Effector memory CD8-positive, alpha-beta T cell (primary cell): ENCODE results near the gene CD247.

Source experiments
- ATAC-seq: fragments of 150-1000 bp; cut with Tn5 transposase; replicated peaks from 2 replicates; pipeline ENCODE4 v1.10.0; 2021; ENCODE audit warnings: mild to moderate bottlenecking, moderate library complexity
- DNase-seq, 3 experiments: peaks; one replicate each; pipeline ENCODE4 v3.0.0; 2021
- H3K27ac Mint-ChIP-seq, 2 donors: one replicate each; pipeline ENCODE4 v1.8.0; 2022; ENCODE audit warnings: mild to moderate bottlenecking in 2 of 2, mixed read lengths in 2 of 2, moderate library complexity in 2 of 2
- H3K27me3 Mint-ChIP-seq, 2 donors: one replicate each; pipeline ENCODE4 v1.8.0; 2022; ENCODE audit warnings: mixed read lengths in 2 of 2
- H3K36me3 Mint-ChIP-seq: one replicate; pipeline ENCODE4 v1.8.0; 2022; ENCODE audit warnings: mild to moderate bottlenecking, moderate library complexity, mixed read lengths; ENCODE audit not compliant: insufficient read depth
- H3K4me1 Mint-ChIP-seq, 2 donors: one replicate each; pipeline ENCODE4 v1.8.0; 2022; ENCODE audit warnings: low read depth in 2 of 2, mixed read lengths in 2 of 2
- H3K4me3 Mint-ChIP-seq, 2 donors: one replicate each; pipeline ENCODE4 v1.8.0; 2022; ENCODE audit warnings: mild to moderate bottlenecking in 2 of 2, mixed read lengths in 2 of 2, moderate library complexity in 2 of 2
- H3K9me3 Mint-ChIP-seq, 2 donors: one replicate each; pipeline ENCODE4 v1.8.0; 2022; ENCODE audit warnings: mixed read lengths in 2 of 2

Gene CD247

DNA sequence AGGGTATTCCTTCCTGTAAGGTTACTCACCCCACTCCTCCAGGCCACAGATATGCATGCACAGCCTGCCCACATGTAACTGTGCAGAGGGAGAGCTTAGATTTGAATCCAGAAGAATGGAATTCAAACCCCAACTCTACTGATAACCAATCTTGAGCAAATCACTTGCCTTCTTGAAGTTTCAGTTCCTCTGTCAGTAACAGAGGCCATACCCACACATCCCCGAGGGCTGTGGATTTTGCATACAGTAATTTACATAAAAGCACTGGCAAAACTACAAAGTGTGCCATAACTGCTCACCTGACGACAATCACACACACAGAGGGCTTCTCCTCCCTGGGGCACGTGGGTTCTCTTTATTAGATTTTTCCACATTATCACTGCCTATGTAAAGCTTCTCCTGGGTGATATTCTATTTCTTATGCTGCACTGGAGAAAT is 18.6 kb downstream of the CD247 start:
- peak; percentile 55 for ATAC-seq
- H3K4me1 Mint-ChIP-seq, result peaks cover 86 to 93% of the 10 kb centered on the region in 2 donors
- no peaks in the 10 kb centered on the region for H3K27me3 Mint-ChIP-seq
- no peaks in the 10 kb centered on the region for H3K9me3 Mint-ChIP-seq
- H3K27ac Mint-ChIP-seq, result peak overlapping the region; percentile 86 to 94
- no peak for DNase-seq
- H3K36me3 Mint-ChIP-seq, result peaks cover 59% of the 10 kb centered on the region
- peak overlapping the region; percentile 59 to 60 for H3K4me3 Mint-ChIP-seq

DNA sequence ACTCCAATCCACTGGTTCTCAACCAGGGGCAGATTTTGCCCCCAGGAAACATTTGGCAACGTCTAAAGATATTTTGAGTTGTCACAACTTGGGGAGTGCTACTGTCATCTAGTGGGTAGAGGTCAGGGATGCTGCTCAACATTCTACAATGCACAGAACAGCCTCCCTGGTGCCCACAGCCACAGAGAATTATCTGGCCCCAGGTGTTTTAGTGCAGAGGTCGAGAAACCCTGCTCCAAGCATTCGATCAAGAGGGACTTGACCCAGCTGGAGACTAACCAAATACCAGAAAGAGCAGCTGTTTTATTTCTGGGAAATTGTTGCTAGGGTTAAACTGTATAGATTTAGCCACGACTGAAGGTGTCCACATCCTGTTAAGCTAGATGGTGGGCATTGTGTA is 19.2 kb downstream of the CD247 start:
- Mint-ChIP-seq H3K27ac (peak overlapping the region; percentile 86 to 94), H3K4me1 (peaks cover 86 to 93% of the 10 kb centered on the region in 2 donors), H3K36me3 (peaks cover 59% of the 10 kb centered on the region), H3K4me3 (peak overlapping the region; percentile 59 to 60), H3K9me3 (no peaks in the 10 kb centered on the region), H3K27me3 (no peaks in the 10 kb centered on the region)
- ATAC-seq, result peak; percentile 23
- DNase-seq, result no peak

DNA sequence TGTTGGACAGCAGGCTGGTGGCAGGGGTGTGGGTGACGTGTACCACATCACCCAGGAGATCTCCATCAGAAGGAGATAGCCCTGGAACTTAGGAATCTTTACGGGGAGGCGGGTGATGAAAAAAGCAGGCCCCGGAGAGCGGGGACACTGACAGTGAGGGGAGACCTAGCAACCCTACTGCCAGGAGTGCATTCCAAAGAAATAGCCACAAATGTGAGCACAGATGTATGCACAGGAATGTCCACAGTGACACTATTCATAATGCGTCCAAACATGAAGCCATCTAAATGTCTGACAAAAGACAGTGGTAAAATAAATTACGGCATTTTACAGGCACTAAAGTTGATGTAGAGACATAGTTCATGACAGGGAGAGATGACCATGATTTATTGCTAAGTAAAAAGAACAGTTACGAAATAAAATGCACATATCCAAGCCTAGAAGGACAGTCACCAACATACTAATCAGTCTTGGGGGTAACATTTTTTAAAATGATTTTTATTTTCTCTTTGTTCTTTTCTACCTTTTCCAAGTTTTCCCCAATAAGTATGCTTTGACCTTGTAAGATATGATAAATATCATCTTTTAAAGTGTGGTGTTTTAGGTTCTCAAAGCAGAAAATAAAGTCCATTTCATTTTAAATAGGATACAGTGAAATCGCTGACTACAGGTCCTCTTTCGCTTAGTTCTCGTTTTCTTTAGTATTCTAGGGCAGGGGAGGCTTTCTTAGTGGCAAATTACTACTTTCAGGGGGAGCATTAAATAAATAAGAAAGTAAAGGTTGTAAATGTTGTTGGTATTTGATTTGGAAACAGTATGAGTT is 21.3 kb downstream of the CD247 start:
- H3K27ac Mint-ChIP-seq, result peak overlapping the region; percentile 94
- DNase-seq (no peak), ATAC-seq (no peak)
- peak overlapping the region; percentile 5 to 24 for H3K4me3 Mint-ChIP-seq
- peaks cover 81 to 89% of the 10 kb centered on the region in 2 donors for H3K4me1 Mint-ChIP-seq
- no peaks in the 10 kb centered on the region for H3K9me3 Mint-ChIP-seq
- H3K36me3 Mint-ChIP-seq, result peaks cover 66% of the 10 kb centered on the region
- H3K27me3 Mint-ChIP-seq, result no peaks in the 10 kb centered on the region

DNA sequence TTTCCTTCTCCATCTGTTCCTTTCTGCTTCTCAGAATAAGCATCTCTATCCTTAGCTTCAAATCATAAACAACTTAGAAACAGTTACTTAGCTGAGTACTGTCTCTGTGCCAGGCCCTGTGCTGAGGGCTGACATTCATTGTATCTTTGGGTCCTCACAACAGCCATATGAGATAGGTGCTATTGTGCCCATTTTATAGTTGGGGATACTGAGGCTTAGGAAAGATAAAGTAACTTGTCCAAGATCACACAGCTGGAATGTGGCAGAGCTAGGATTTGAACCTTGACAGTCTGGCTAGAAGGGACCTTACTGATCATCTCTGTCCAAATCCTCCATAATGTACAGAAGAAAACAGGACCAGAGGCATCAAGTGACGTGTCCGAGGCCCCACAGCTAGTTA is 25.0 kb downstream of the CD247 start:
- no peak for ATAC-seq
- no peaks in the 10 kb centered on the region for H3K9me3 Mint-ChIP-seq
- H3K4me1 Mint-ChIP-seq, result peaks cover 78 to 92% of the 10 kb centered on the region in 2 donors
- peaks cover 74% of the 10 kb centered on the region for H3K36me3 Mint-ChIP-seq
- no peak for DNase-seq
- H3K4me3 Mint-ChIP-seq, result peak overlapping the region; percentile 79 to 87
- peak overlapping the region; percentile 94 for H3K27ac Mint-ChIP-seq
- no peaks in the 10 kb centered on the region for H3K27me3 Mint-ChIP-seq

DNA sequence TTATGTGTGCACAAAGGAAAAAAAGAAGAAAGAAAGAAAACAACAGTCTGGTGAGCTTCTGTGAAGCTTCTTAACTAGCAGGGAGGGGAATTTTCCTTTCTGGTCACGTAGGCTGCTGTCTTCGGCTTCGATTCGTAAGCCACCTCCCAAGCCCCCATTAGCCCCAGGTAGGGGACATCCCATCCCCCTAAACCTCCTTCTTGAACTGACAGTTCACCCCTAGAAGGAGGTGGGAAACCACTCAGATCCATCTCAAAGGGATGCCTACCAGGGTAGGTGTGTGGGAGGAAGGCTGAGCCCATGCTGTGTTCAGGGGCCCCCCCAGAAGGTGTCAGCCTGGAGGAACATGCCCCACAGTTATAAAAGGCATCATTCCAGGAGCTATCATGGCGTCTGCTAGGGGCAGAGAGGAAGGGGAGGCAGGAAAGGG is 25.8 kb downstream of the CD247 start:
- H3K36me3 Mint-ChIP-seq, result peaks cover 81% of the 10 kb centered on the region
- H3K27me3 Mint-ChIP-seq, result no peaks in the 10 kb centered on the region
- DNase-seq (peak; percentile 37 to 44 (median 44)), ATAC-seq (peak; percentile 66)
- peak overlapping the region; percentile 79 to 87 for H3K4me3 Mint-ChIP-seq
- H3K9me3 Mint-ChIP-seq, result no peaks in the 10 kb centered on the region
- peaks cover 75 to 95% of the 10 kb centered on the region in 2 donors for H3K4me1 Mint-ChIP-seq
- H3K27ac Mint-ChIP-seq, result peak overlapping the region; percentile 94

DNA sequence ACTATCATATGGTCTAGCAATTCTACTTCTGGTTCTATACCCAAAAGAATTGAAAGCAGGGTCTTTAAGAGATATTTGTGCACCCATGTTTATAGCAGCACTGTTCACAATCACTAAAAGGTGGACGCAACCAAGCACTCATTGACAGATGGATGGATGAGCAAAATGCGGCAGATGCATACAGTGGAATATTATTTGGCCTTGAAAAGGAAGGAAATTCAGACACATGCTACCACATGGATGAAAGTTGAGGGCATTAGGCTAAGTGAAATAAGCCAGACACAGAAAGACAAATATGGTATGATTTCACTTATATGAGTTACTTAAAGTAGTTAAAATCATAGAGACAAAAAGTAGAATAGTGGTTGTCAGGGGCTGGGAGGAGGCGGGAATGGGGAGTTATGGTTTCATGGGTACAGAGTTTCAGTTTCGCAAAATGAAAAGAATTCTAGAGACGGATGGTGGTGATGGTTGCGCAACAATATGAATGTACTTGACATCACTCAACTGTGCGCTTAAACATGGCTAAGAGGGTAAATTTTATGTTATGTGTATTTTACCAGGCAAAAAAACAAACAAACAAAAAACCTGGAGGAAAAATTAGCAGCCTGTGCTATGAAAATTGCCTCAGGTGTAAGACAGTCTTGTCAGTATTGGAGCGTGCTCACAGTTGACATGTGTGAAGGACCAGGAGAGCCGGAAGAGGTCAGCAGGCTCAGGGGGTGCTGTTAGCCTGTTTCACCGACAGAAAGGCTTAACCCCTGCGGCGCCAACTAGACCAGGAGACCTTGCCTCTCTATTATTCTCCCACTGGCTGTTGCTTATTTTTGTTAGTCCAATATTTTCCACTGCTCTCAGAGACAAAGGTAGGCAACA is 26.5 kb downstream of the CD247 start:
- Mint-ChIP-seq H3K4me3 (peak overlapping the region; percentile 79 to 87), H3K27ac (peak overlapping the region; percentile 94), H3K4me1 (peaks cover 75 to 94% of the 10 kb centered on the region in 2 donors), H3K36me3 (peaks cover 88% of the 10 kb centered on the region), H3K9me3 (no peaks in the 10 kb centered on the region), H3K27me3 (no peaks in the 10 kb centered on the region)
- ATAC-seq (peak; percentile 55), DNase-seq (no peak)

DNA sequence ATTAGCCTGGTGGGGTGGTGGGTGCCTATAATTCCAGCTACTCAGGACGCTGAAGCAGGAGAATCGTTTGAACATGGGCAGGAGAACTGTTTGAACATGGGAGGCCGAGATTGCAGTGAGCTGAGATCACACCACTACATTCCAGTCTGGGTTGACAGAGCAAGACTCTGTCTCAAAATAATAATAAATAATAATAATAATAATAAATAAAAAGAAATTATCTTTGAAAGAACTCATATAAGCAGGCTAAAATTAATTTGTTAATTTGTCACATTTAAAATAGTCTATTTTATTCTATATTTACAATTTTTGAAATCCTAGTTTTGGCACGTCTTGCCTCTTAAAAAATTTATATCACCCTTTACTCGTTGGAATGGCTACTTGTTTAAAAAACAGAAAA is 27.6 kb downstream of the CD247 start:
- H3K4me1 Mint-ChIP-seq, result peaks cover 72 to 94% of the 10 kb centered on the region in 2 donors
- peak overlapping the region; percentile 30 to 95 for H3K27ac Mint-ChIP-seq
- peak overlapping the region; percentile 69 to 79 for H3K4me3 Mint-ChIP-seq
- no peak for DNase-seq
- no peaks in the 10 kb centered on the region for H3K27me3 Mint-ChIP-seq
- no peak for ATAC-seq
- peaks cover 85% of the 10 kb centered on the region for H3K36me3 Mint-ChIP-seq
- no peaks in the 10 kb centered on the region for H3K9me3 Mint-ChIP-seq

DNA sequence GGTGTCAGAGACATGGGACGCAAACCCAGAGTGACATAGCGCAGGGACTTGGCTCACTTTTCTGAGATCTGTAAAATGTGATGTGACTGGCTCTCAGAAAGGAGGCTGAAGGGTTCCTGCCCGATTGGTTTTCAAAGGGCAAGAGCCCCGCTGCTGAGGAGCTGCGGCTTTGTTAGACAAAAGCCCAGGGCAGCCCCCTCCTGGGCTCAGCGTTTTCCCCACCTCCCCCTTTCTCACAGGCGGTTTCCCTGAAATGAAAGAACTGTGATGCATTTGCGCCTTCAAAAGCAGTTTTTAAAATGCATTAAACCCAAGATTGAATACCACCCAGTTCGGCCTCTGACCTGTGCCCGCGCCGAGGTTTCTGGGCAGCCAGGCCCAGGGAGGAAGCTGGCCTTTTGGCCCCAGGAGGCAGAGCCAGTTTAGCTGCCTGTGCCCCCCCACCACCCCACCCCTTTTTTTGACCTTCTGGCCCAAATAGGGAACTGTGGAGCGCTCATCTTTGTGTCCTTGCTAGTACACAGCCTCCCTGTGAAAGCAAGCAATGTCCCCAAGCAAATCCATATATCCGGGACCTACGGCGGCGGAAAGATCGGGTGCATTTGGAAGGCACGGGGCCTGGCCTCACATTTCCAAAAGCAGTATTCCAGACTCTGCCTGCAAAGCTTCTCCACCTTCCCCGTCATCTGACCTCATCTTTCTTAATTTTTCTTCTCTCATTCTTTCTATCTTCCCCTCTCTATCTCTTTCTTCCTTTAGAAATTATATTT is 28.6 kb downstream of the CD247 start:
- Mint-ChIP-seq H3K36me3 (peaks cover 84% of the 10 kb centered on the region), H3K9me3 (no peaks in the 10 kb centered on the region), H3K4me3 (peak overlapping the region; percentile 69 to 79), H3K27me3 (no peaks in the 10 kb centered on the region), H3K27ac (peak overlapping the region; percentile 87 to 95), H3K4me1 (peaks cover 75 to 94% of the 10 kb centered on the region in 2 donors)
- peak in 1 of 3 experiments; percentile 24 for DNase-seq
- ATAC-seq, result peak; percentile 40

DNA sequence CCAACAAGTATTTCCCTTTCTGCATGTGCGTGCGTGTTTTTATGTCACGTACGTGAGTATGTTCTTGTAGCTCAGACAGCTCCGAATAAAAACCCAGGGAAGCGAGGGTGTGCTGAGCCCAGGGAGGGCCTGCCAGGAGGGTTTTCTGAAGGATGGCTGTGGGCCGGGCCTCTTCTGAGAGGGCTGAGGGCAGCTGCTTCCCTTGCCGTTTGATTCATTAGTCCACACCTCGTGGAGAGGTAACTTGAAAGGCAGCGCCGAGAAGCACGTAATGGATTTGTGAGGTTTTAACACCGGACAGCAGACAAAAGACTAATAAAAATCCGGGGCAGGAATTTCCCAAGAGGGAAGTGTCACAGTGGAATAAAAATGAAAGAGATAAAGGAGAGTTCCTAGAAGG is 29.5 kb downstream of the CD247 start:
- no peak for ATAC-seq
- H3K36me3 Mint-ChIP-seq, result peaks cover 83% of the 10 kb centered on the region

DNA sequence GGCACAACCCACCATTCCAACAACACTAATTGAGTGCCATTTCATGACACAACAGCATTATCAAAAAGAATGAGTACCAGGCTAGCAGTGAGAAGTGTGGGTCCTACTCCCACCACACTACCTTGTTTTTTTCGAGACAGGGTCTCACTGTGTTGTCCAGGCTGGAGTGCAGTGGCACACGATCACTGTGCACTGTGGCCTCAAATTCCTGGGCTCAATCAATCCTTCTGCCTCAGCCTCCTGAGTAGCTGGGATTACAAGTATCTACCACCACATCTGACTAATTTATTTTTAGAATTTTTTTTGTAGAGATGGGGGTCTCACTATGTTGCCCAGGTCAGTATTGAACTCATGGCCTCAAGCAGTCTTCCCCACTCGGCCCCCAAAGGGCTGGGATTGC is 30.7 kb downstream of the CD247 start:
- Mint-ChIP-seq H3K36me3 (peaks cover 84% of the 10 kb centered on the region), H3K27ac (peak overlapping the region; percentile 89 to 95), H3K4me3 (peak overlapping the region; percentile 77 to 79)

More for the DNA sequence above, 29.5 kb downstream of the CD247 start:
- H3K4me3 Mint-ChIP-seq, result peak overlapping the region; percentile 69 to 79
- peak overlapping the region; percentile 87 to 95 for H3K27ac Mint-ChIP-seq
- DNase-seq, result no peak
- H3K9me3 Mint-ChIP-seq, result no peaks in the 10 kb centered on the region
- H3K4me1 Mint-ChIP-seq, result peaks cover 74 to 94% of the 10 kb centered on the region in 2 donors
- no peaks in the 10 kb centered on the region for H3K27me3 Mint-ChIP-seq

DNA sequence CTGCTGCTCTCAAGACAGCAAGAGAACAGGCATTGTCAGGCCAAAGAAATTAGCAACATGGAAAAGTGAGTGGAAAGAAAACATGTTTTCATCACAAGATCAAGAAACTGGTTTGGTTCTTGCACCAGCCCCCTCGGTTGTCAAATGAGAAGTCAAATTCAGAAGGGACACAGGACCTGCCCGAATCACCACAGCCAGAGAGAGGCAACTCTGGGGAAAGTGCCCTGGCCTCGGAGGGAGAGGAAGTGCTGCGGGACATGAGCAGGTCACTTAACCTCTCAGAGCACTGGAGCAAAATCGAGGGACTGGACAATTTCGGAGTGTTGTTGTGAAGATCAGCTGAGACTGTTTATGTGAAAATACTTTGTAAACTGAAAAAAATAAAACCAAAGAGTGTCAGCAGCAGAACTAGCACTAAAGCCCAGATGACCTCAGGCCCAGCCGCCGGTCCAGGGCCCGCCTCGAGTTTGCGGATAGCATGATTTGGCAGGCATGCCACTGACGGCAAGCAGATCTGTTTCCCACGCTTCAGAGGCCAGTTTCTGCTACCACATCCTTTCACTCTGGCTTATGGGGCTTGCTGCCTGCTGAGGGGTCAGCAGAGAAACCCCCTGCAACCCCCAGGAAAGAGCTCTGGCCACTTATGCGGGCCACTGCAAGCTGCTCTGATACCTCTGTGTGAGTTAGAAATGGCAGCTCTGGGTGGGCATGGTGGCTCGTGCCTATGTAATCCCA is 32.1 kb downstream of the CD247 start:
- no peaks in the 10 kb centered on the region for H3K9me3 Mint-ChIP-seq
- H3K4me3 Mint-ChIP-seq, result peak overlapping the region; percentile 77 to 79
- H3K27ac Mint-ChIP-seq, result peak overlapping the region; percentile 89 to 95
- H3K27me3 Mint-ChIP-seq, result no peaks in the 10 kb centered on the region
- peak; percentile 41 for ATAC-seq
- peak in 2 of 3 experiments; percentile 30 to 34 for DNase-seq
- peaks cover 77 to 96% of the 10 kb centered on the region in 2 donors for H3K4me1 Mint-ChIP-seq
- peaks cover 79% of the 10 kb centered on the region for H3K36me3 Mint-ChIP-seq

More for the DNA sequence above, 30.7 kb downstream of the CD247 start:
- DNase-seq, result no peak
- H3K9me3 Mint-ChIP-seq, result no peaks in the 10 kb centered on the region
- H3K4me1 Mint-ChIP-seq, result peaks cover 76 to 96% of the 10 kb centered on the region in 2 donors
- H3K27me3 Mint-ChIP-seq, result no peaks in the 10 kb centered on the region
- no peak for ATAC-seq

DNA sequence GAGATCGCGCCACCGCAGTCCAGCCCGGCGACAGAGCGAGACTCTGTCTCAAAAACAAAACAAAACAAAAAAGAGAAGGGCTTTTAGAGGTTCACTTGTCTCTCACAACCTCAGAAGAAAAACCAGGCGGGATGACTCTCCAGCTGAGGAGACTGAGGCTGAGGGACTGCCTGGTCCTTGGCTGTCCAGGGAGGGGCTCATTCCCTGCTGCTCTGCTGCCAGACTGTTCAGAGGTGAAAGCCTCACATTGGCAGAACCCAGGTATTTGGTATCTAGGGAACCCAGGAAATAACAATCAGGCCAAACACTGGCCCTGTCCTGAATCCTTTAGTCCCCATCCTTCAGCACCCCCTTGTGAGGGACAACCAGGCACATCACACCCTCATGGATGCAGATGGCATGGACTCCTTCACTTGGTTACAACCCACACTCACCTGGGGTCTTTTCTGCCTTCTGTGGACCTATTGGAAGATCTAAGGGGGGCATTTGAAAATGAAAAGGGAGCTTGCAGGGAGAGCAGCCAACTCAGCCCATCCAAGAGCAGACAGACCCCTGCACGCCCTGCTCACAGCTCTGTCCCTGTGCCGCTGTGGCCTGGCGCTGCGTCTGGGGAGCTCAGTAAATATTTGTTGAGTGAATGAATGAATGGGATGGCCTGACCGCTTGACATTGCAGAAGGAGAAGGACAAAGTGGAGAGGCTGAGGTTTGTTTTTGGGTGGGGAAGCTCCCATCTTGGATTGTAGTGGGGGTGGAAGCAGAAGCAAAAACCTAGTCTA is 33.4 kb downstream of the CD247 start:
- DNase-seq (no peak), ATAC-seq (no peak)
- Mint-ChIP-seq H3K9me3 (no peaks in the 10 kb centered on the region), H3K27me3 (no peaks in the 10 kb centered on the region), H3K4me3 (peak overlapping the region; percentile 77 to 79), H3K36me3 (peaks cover 77% of the 10 kb centered on the region), H3K27ac (peak overlapping the region; percentile 89 to 95), H3K4me1 (peaks cover 79 to 95% of the 10 kb centered on the region in 2 donors)
